ENCODE results near the gene TIMP2. TPM values are rescaled to one million over a fixed set of nuclear protein-coding genes. Genes with fewer than 3 reads are reported as not detected.

TIMP2 gene
- total RNA-seq, 2 experiments from 2014 or later: 6.2 to 7.0 TPM

- no peak for DNase-seq
- no peak for ATAC-seq (ENCODE audit: poor library complexity)
- Histone ChIP-seq H3K36me3 (ENCODE audit: insufficient read depth, low read length) (no peaks in the 10 kb centered on the region), H3K4me1 (ENCODE audit: insufficient read depth, low read length) (peaks cover 17% of the 10 kb centered on the region), H3K4me3 (ENCODE audit: low read length) (no peak overlapping the region), H3K9me3 (ENCODE audit: control insufficient read depth in 1 of 2, insufficient read depth in 1 of 2, low read length in 2 of 2) (no peaks in the 10 kb centered on the region), H3K27me3 (ENCODE audit: control insufficient read depth in 1 of 2, insufficient read depth in 2 of 2, low read length in 2 of 2) (no peaks in the 10 kb centered on the region), H3K27ac (ENCODE audit: low read depth in 1 of 2, low read length in 2 of 2) (no peak overlapping the region)
- H3K4me3 Mint-ChIP-seq: no peak overlapping the region
- peaks cover 3% of the 10 kb centered on the region for H3K4me1 Mint-ChIP-seq (ENCODE audit: low read depth)
- H3K27me3 Mint-ChIP-seq: no peaks in the 10 kb centered on the region
- no peaks in the 10 kb centered on the region for H3K36me3 Mint-ChIP-seq (ENCODE audit: low read depth)
- intact Hi-C loops (cut with DNase I, micrococcal nuclease): no loop called here
- no peak overlapping the region for H3K27ac Mint-ChIP-seq
- no peak for TF ChIP-seq CTCF (IDR thresholded peaks at IDR 0.05)
- no peaks in the 10 kb centered on the region for H3K9me3 Mint-ChIP-seq
- ChIA-PET CTCF (no interaction called here), POLR2A (no interaction called here)
Measured at GRCh38 chr17:78935419-78936323, 10.5 kb upstream of the TIMP2 start.

- Mint-ChIP-seq H3K9me3 (no peaks in the 10 kb centered on the region), H3K36me3 (ENCODE audit: low read depth) (no peaks in the 10 kb centered on the region), H3K27me3 (no peaks in the 10 kb centered on the region), H3K27ac (no peak overlapping the region), H3K4me3 (no peak overlapping the region), H3K4me1 (ENCODE audit: low read depth) (peaks cover 3% of the 10 kb centered on the region)
- H3K4me1 ChIP-seq (ENCODE audit: insufficient read depth, low read length): peaks cover 17% of the 10 kb centered on the region
- intact Hi-C loops (cut with DNase I, micrococcal nuclease): no loop called here
- no peaks in the 10 kb centered on the region for H3K9me3 ChIP-seq (ENCODE audit: control insufficient read depth in 1 of 2, insufficient read depth in 1 of 2, low read length in 2 of 2)
- no peak for TF ChIP-seq CTCF (IDR thresholded peaks at IDR 0.05)
- no peak overlapping the region for H3K4me3 ChIP-seq (ENCODE audit: low read length)
- H3K36me3 ChIP-seq (ENCODE audit: insufficient read depth, low read length): no peaks in the 10 kb centered on the region
- DNase-seq: no peak
- H3K27ac ChIP-seq (ENCODE audit: low read depth in 1 of 2, low read length in 2 of 2): no peak overlapping the region
- CTCF ChIA-PET: no interaction called here
- POLR2A ChIA-PET: no interaction called here
- no peaks in the 10 kb centered on the region for H3K27me3 ChIP-seq (ENCODE audit: control insufficient read depth in 1 of 2, insufficient read depth in 2 of 2, low read length in 2 of 2)
- ATAC-seq (ENCODE audit: poor library complexity): no peak
Measured at GRCh38 chr17:78934681-78935418, 9.7 kb upstream of the TIMP2 start.

- ChIA-PET POLR2A (no interaction called here), CTCF (no interaction called here)
- Histone ChIP-seq H3K4me1 (ENCODE audit: insufficient read depth, low read length) (peaks cover 17% of the 10 kb centered on the region), H3K4me3 (ENCODE audit: low read length) (no peak overlapping the region), H3K36me3 (ENCODE audit: insufficient read depth, low read length) (no peaks in the 10 kb centered on the region), H3K27ac (ENCODE audit: low read depth in 1 of 2, low read length in 2 of 2) (no peak overlapping the region), H3K27me3 (ENCODE audit: control insufficient read depth in 1 of 2, insufficient read depth in 2 of 2, low read length in 2 of 2) (no peaks in the 10 kb centered on the region), H3K9me3 (ENCODE audit: control insufficient read depth in 1 of 2, insufficient read depth in 1 of 2, low read length in 2 of 2) (no peaks in the 10 kb centered on the region)
- Mint-ChIP-seq H3K27ac (no peak overlapping the region), H3K4me3 (no peak overlapping the region), H3K4me1 (ENCODE audit: low read depth) (peaks cover 3% of the 10 kb centered on the region), H3K27me3 (no peaks in the 10 kb centered on the region), H3K9me3 (no peaks in the 10 kb centered on the region), H3K36me3 (ENCODE audit: low read depth) (no peaks in the 10 kb centered on the region)
- intact Hi-C loops (cut with DNase I, micrococcal nuclease): no loop called here
- ATAC-seq (ENCODE audit: poor library complexity) (no peak), DNase-seq (peak in 1 of 14 experiments; percentile 42)
- no peak for TF ChIP-seq CTCF (IDR thresholded peaks at IDR 0.05)
Measured at GRCh38 chr17:78933959-78934568, 8.9 kb upstream of the TIMP2 start.
